DMS114 treated with DMSO at 0.1 percent for 48 hours (cell line): ENCODE results near the gene ARHGEF33.

Experiments used
- DNase-seq: peaks from one replicate; lab custom pipeline; 2025; ENCODE audit not compliant: unreplicated experiment; lab: John Stamatoyannopoulos, UW

Gene ARHGEF33

GRCh38 chr2:38889575-38889974 lies at the start of gene ARHGEF33:
TSS of gene ARHGEF33 (plus strand) at chr2:38889875. CDS start at chr2:38919448, 29,573 bp downstream.
- DNase-seq: no peak

GRCh38 chr2:38850045-38850444 lies 39.6 kb upstream of the ARHGEF33 start:
- no peak for DNase-seq

GRCh38 chr2:38856165-38856564 lies 33.5 kb upstream of the ARHGEF33 start:
- no peak for DNase-seq

- DNase-seq: no peak
Observed at GRCh38 chr2:38862476-38862875, 27.2 kb upstream of the ARHGEF33 start.

GRCh38 chr2:38863061-38863695 lies 26.5 kb upstream of the ARHGEF33 start:
- no peak for DNase-seq

GRCh38 chr2:38866773-38867443 lies 22.8 kb upstream of the ARHGEF33 start:
- DNase-seq: no peak

- DNase-seq: no peak
Observed at GRCh38 chr2:38871432-38871831, 18.2 kb upstream of the ARHGEF33 start.

GRCh38 chr2:38873763-38874162 lies 15.9 kb upstream of the ARHGEF33 start:
- no peak for DNase-seq

GRCh38 chr2:38875227-38875575 lies 14.5 kb upstream of the ARHGEF33 start:
- DNase-seq: no peak

- peak; percentile 70 for DNase-seq
Observed at GRCh38 chr2:38875576-38876367, 13.9 kb upstream of the ARHGEF33 start, which contains the start of the genes DHX57 and MORN2. TSS of gene DHX57 (minus strand) at chr2:38875934. CDS start at chr2:38868405, 7,529 bp downstream. TSS of gene MORN2 (plus strand) at chr2:38875976.

GRCh38 chr2:38876407-38876806 lies 13.3 kb upstream of the ARHGEF33 start:
- peak; percentile 21 for DNase-seq

- no peak for DNase-seq
Observed at GRCh38 chr2:38886063-38886462, 3.6 kb upstream of the ARHGEF33 start.

GRCh38 chr2:38887347-38887746 lies 2.3 kb upstream of the ARHGEF33 start:
- no peak for DNase-seq

- DNase-seq: no peak
Observed at GRCh38 chr2:38887902-38888554, 1.6 kb upstream of the ARHGEF33 start.

GRCh38 chr2:38889045-38889444 lies 630 bp upstream of the ARHGEF33 start:
- DNase-seq: no peak

- no peak for DNase-seq
Observed at GRCh38 chr2:38892819-38893218, 3.1 kb downstream of the ARHGEF33 start.

- no peak for DNase-seq
Observed at GRCh38 chr2:38898256-38898655, 8.6 kb downstream of the ARHGEF33 start.

- no peak for DNase-seq
Observed at GRCh38 chr2:38900726-38901125, 11.1 kb downstream of the ARHGEF33 start.

- DNase-seq: no peak
Observed at GRCh38 chr2:38905251-38905650, 15.6 kb downstream of the ARHGEF33 start.

- no peak for DNase-seq
Observed at GRCh38 chr2:38907242-38907641, 17.6 kb downstream of the ARHGEF33 start.
